Memory B cell (primary cell): ENCODE data around the gene FSD2.

Experiments used
- ATAC-seq: fragments of 150-1000 bp; cut with Tn5 transposase; 2 replicates; pipeline ENCODE4 v1.10.0; 2021; ENCODE audit warnings: low read depth, mild to moderate bottlenecking, moderate library complexity
- DNase-seq, 2 donors: peaks; one replicate each; pipeline ENCODE4 v3.0.0; 2022; ENCODE audit warnings: low spot score in 2 of 2
- H3K27ac Mint-ChIP-seq: one replicate; pipeline ENCODE4 v1.8.0; 2022; ENCODE audit warnings: mild to moderate bottlenecking, moderate library complexity, mixed read lengths
- H3K27me3 Mint-ChIP-seq: one replicate; pipeline ENCODE4 v1.8.0; 2022; ENCODE audit warnings: mixed read lengths
- H3K36me3 Mint-ChIP-seq: one replicate; pipeline ENCODE4 v1.8.0; 2022; ENCODE audit warnings: mild to moderate bottlenecking, mixed read lengths
- H3K4me1 Mint-ChIP-seq: one replicate; pipeline ENCODE4 v1.8.0; 2022; ENCODE audit warnings: mixed read lengths
- H3K4me3 Mint-ChIP-seq: one replicate; pipeline ENCODE4 v1.8.0; 2022; ENCODE audit warnings: mild to moderate bottlenecking, moderate library complexity, mixed read lengths
- H3K9me3 Mint-ChIP-seq: one replicate; pipeline ENCODE4 v1.8.0; 2022; ENCODE audit warnings: mixed read lengths

FSD2 gene

DNA sequence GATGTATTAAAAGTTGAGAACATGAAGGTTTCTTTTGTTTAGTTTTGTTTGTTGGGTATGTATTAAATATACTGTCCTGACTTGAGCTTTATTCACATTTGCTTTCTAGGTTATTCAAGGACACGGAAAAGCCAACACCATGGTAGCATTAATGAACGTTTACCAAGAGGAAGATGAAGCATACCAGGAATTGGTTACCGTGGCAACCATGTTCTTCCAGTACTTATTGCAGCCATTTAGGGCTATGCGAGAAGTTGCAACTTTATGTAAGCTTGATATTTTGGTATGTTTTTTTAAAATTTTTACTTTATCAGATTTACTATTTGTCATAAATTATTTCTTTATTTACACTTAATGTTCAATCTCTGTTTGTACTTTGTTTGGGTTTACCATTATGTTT is 7.1 kb upstream of the FSD2 start:
- no peak for ATAC-seq
- peaks cover 28% of the 10 kb centered on the region for H3K4me1 Mint-ChIP-seq
- H3K4me3 Mint-ChIP-seq: no peak overlapping the region
- H3K27ac Mint-ChIP-seq: peak overlapping the region; percentile 96
- H3K36me3 Mint-ChIP-seq: peaks cover 16% of the 10 kb centered on the region
- H3K27me3 Mint-ChIP-seq: no peaks in the 10 kb centered on the region
- H3K9me3 Mint-ChIP-seq: no peaks in the 10 kb centered on the region
- DNase-seq: no peak

DNA sequence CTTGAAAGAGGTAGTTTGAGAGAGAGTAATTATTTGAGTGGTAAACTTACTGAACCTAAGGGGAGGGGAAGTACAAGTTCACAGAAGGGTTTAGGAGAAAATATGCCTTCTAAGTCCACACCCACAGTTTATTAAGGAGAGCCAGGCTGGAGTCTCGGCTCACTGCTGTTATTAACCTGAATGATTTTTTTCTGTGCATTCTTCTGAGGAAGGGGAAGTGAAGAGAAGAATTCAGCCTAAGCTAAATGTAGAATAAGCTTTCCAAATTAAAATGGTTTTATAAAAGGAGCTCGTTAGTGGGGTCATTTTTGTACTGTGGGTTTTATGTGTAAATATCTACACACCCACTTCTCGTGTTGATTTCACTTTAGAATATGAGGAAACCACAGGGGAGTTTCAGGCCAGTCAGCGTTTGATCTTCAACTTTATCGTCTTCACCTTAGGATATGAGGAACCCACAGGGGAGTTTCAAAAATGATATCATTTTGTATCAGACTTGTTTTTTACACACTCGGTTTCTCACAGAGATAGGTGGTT is 5.1 kb upstream of the FSD2 start:
- peaks cover 31% of the 10 kb centered on the region for H3K4me1 Mint-ChIP-seq
- H3K4me3 Mint-ChIP-seq: peak overlapping the region; percentile 88
- DNase-seq (peak in 1 of 2 donors; percentile 45), ATAC-seq (no peak)
- H3K27me3 Mint-ChIP-seq: no peaks in the 10 kb centered on the region
- H3K9me3 Mint-ChIP-seq: no peaks in the 10 kb centered on the region
- H3K27ac Mint-ChIP-seq: peak overlapping the region; percentile 96
- peaks cover 9% of the 10 kb centered on the region for H3K36me3 Mint-ChIP-seq

DNA sequence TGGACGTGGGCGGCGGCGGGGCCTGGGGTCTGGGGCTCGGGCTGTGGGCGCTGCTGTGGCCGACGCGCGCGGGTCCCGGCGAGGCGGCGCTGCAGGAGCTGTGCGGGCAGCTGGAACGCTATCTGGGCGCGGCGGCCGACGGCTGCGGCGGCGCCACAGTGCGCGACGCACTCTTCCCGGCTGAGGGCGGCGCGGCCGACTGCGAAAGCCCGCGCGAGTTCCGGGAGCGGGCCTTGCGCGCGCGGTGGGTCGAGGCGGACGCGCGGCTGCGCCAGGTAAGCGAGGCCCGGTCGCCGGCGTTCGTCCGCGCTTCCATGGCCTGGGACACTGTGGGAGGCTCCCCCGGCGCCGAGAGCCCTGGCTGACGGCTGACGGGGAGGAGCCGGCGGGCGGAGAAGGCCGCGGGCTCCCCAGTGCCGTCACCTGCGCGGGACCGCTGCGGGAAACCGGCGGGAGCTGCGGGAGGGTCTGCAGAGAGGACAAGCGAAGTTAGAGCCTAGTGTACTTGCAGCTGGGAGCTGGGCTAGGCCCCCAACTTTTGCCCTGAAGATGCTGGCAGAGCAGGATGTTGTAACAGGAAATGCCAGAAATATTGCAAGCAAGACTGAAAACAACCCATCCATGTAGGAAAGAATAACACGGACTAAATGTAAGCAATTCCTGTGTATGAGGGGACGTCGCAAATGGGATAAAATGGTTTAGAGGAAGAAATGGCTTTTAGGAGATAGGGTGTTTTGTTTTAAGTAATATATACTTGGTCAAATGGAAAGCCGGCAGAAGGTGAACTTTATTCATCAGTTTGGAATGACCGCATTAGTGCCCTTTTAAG is 4.4 kb upstream of the FSD2 start:
- Mint-ChIP-seq H3K36me3 (peaks cover 9% of the 10 kb centered on the region), H3K9me3 (no peaks in the 10 kb centered on the region), H3K4me3 (peak overlapping the region; percentile 88), H3K4me1 (peaks cover 33% of the 10 kb centered on the region), H3K27me3 (no peaks in the 10 kb centered on the region), H3K27ac (peak overlapping the region; percentile 96)
- DNase-seq (peak; percentile 32), ATAC-seq (peak; percentile 17)

DNA sequence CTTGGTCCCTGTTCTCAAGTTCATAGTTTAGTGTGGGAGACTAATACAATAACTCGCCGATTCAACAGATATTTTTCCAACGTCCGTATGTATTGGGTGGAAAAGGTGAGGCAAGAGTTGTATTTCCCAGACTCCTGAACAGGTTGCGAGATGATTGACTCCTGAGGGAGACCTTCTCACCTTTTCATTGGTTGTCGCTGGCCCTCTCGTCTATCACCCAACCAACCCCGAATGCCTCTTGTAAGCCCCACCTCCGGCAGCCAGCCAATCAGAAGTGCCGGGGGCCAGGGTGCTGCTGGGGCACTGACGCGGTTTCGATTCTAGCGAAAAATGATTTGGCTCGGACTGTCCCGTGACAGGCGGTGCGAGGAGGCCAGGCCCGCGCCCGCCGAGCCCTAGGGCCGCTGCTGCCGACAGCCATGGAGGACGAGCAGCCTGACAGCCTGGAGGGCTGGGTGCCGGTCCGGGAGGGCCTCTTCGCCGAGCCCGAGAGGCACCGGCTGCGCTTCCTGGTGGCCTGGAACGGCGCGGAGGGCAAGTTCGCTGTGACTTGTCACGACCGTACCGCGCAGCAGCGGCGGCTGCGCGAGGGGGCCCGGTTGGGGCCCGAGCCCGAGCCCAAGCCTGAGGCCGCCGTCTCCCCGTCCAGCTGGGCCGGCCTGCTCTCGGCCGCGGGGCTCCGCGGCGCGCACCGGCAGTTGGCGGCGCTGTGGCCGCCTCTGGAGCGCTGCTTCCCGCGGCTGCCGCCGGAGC is 3.6 kb upstream of the FSD2 start, which contains the start of gene WHAMM:
Gene WHAMM (plus strand): TSS at position 321 of the 753 bp plus-strand sequence. CDS start 99 bp downstream, at position 420.
- peaks cover 7% of the 10 kb centered on the region for H3K36me3 Mint-ChIP-seq
- H3K9me3 Mint-ChIP-seq: no peaks in the 10 kb centered on the region
- DNase-seq: peak; percentile 87 to 93

DNA sequence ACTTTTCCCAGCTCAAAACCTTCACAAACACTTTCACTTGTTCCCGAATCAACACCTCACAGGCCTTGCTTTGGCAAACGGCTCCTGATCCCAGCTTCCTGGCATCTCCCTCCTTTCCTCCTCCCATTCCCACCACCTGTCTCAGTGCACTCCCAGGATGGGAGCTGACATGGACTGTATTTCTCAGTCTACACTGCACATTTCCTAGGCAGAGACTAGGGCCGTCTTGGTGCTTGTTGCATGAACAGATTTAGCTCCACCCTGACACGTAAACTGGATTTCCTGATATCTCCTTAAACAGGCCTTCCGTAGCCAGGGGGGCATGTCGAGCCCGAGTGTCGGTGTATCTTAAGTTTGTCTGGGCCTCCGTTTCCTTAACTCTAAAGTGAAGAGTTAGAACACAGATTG is 2.8 kb upstream of the FSD2 start:
- Mint-ChIP-seq H3K27me3 (no peaks in the 10 kb centered on the region), H3K36me3 (peaks cover 4% of the 10 kb centered on the region), H3K4me1 (peaks cover 33% of the 10 kb centered on the region), H3K9me3 (no peaks in the 10 kb centered on the region), H3K4me3 (peak overlapping the region; percentile 82), H3K27ac (peak overlapping the region; percentile 96)
- ATAC-seq: no peak
- DNase-seq: no peak

More for the DNA sequence above, 3.6 kb upstream of the FSD2 start, which contains the start of gene WHAMM:
- Mint-ChIP-seq H3K27ac (peak within 1 kb of the TSS; percentile 96), H3K4me3 (peak within 1 kb of the TSS; percentile 88), H3K27me3 (no peaks in the 10 kb centered on the region), H3K4me1 (peaks cover 33% of the 10 kb centered on the region)
- ATAC-seq: peak; percentile 85

DNA sequence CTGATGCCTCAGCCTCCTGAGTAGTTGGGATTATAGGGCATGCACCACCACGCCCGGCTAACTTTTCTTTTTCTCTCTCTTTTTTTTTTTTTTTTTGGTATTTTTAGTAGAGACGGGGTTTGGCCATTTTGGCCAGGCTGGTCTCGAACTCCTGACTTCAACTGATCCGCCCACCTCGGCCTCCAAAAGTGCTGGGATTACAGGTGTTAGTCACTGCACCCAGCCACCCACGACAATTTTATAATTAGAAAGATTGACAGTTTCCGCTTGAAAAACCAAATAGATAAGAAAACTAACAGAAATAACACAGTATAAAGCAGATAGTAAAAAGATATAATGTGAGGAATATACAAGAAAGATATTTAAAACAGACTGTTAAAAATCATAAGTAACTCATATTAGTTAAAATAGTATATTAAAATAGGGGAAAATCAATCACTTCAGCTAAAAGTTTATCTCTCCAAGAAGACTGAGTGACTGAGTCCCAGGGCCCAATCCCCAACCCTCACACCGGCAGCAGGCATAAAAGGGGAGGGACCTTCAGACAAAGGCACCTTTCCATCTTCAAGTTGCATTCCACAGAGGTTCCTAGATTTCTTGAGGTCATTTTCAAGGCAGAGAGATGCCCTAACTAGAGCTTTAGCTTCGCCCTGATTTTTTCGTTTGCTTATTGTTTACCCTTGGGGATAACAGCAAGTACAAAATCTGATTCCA is 2.2 kb upstream of the FSD2 start:
- H3K27ac Mint-ChIP-seq: peak overlapping the region; percentile 96
- peaks cover 4% of the 10 kb centered on the region for H3K36me3 Mint-ChIP-seq
- H3K4me1 Mint-ChIP-seq: peaks cover 33% of the 10 kb centered on the region
- ATAC-seq: no peak
- DNase-seq: no peak
- H3K4me3 Mint-ChIP-seq: peak overlapping the region; percentile 82
- H3K9me3 Mint-ChIP-seq: no peaks in the 10 kb centered on the region
- H3K27me3 Mint-ChIP-seq: no peaks in the 10 kb centered on the region

DNA sequence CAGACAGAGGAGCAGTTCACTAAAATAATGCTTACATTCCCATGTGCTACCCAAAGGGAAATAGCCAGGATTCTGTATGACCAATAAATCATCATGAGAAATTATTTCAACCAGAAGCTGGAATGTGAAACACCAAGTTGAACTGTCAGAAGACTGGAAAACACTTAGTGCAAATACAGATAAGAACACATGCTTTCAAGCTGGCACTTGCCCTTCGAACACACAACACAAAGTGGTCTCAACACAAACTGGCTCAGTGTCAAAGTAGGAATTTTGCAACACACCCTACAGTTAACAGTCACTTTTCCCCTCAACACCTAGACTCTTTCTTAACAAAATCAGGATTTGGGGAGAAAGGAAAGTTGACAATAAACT is 1.3 kb downstream of the FSD2 start:
- no peaks in the 10 kb centered on the region for H3K36me3 Mint-ChIP-seq
- peaks cover 2% of the 10 kb centered on the region for H3K27me3 Mint-ChIP-seq
- no peak for ATAC-seq
- DNase-seq: no peak
- no peak overlapping the region for H3K27ac Mint-ChIP-seq
- no peaks in the 10 kb centered on the region for H3K9me3 Mint-ChIP-seq
- H3K4me3 Mint-ChIP-seq: no peak overlapping the region
- peaks cover 19% of the 10 kb centered on the region for H3K4me1 Mint-ChIP-seq

DNA sequence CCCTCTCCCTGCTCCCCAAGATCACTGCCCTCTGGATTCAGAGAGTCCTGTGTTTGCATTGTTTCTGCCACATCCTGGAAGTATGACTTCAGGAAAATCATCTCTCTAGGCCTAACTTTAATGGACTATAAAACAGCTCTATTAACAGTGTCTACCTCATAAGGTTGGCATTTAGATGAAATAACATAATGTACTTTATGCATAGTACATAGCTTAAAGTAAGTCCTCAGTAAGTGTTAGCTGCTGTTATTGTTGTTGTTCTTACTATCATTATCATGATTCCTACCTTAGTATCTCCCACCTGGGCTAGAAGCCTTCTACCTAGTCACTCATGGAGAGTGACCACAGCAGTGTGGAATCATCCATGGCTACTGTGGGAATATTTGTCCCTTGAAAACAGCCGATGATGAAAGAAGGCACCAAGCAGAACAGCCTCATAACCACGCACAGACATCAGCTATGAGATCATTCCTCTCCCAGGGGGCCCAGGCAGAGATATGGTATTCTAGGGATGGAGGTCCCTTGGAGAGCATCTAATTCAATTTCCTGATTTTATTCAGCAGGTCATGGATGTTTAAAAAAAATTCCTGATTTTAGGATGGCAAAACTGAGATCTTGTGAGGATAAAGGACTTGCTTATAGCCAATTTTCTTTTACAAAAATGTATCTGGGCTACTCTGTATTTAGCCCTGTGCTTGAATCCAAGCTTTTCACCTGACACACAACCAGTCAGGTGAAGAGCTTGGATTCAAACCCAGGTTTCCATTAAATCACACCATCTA is 1.9 kb downstream of the FSD2 start:
- Mint-ChIP-seq H3K36me3 (no peaks in the 10 kb centered on the region), H3K9me3 (no peaks in the 10 kb centered on the region), H3K27me3 (peaks cover 6% of the 10 kb centered on the region), H3K4me1 (peaks cover 18% of the 10 kb centered on the region), H3K27ac (no peak overlapping the region), H3K4me3 (no peak overlapping the region)
- no peak for DNase-seq
- no peak for ATAC-seq

DNA sequence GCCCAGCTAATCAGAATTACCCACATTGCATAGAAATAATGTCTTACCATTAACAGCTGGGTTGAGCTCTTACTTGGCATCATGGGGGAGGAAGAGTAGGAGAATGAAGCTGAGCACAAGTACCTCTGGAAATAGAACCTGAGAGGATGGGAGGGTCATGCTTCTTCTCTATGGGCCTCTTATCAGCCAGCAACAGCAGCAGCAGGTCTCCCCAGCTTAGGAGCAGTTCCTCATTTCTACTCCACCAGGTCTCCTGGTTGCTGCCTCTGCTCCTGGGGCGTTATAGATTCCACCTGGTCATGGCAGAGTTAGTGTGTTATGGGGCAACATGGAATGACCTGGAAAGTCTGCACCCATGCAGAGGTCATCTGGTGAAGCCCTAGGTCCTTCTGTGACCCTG is 3.4 kb downstream of the FSD2 start:
- Mint-ChIP-seq H3K4me3 (no peak overlapping the region), H3K9me3 (no peaks in the 10 kb centered on the region), H3K27ac (no peak overlapping the region), H3K4me1 (peaks cover 10% of the 10 kb centered on the region), H3K36me3 (no peaks in the 10 kb centered on the region), H3K27me3 (peaks cover 6% of the 10 kb centered on the region)
- no peak for DNase-seq
- ATAC-seq: no peak

DNA sequence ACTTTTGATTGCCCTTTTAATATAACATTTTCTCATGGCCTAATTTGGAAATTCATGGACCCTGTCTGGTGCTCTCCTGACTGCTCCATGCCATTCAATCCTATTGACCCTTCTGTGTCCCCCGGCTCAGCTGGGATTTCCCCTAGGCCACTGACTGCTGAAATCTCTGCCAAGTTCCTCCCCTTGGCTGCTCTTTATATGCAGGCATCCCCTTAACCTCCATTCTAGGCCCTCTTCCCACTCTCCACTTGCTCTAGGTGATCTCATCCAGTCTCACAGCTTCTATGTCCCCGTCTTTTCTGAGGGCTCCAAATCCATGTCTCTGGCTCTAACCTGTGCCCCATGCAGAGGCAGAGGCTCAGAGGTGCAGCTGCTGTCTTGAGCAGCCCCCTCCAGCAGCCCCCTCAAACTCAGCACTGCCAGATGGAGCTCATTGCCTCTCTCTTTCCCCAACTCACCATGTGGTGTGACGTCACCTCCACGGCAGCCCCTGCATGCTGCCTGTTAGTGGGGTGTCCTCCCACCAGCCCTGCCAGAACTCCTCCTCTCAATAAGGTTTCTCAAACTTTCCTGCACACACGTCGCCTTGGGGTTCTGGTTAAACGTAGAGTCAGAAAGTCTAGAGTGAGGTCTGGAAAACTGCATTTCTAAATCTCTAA is 6.6 kb downstream of the FSD2 start:
- no peak for DNase-seq
- peaks cover 1% of the 10 kb centered on the region for H3K9me3 Mint-ChIP-seq

DNA sequence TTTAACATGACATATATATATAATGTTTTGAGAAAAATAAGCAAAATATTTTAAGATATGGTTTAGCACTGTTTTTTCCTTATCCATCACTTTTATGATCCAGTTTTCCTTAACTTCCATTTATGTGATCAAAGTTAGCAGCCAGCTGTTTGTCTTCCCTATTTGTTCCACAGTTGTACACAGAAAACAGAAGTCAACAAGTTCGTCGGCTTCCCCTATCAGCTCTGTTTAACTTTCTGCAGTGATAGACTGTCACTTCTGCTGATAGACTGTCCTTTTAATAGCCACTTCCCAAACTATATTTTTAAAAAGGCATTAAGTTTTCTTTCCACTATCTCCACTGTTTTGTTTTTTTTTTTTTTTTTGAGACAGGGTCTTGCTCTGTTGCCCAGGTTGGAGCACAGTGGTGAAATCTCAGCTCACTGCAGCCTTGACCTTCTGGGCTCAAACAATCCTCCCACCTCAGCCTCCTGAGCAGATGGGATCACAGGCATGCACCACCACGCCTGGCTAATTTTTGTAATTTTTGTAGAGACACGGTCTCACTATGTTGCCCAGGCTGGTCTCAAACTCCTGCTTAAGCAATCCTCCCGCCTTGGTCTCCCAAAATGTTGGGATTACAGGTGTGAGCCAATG is 7.2 kb downstream of the FSD2 start:
- DNase-seq (no peak), ATAC-seq (no peak)
- H3K4me1 Mint-ChIP-seq: no peaks in the 10 kb centered on the region
- no peak overlapping the region for H3K27ac Mint-ChIP-seq
- H3K4me3 Mint-ChIP-seq: no peak overlapping the region
- H3K9me3 Mint-ChIP-seq: peaks cover 8% of the 10 kb centered on the region
- H3K36me3 Mint-ChIP-seq: peaks cover 7% of the 10 kb centered on the region
- H3K27me3 Mint-ChIP-seq: peaks cover 6% of the 10 kb centered on the region

More for the DNA sequence above, 6.6 kb downstream of the FSD2 start:
- peaks cover 6% of the 10 kb centered on the region for H3K27me3 Mint-ChIP-seq
- no peak overlapping the region for H3K4me3 Mint-ChIP-seq
- no peak for ATAC-seq
- H3K4me1 Mint-ChIP-seq: no peaks in the 10 kb centered on the region
- no peak overlapping the region for H3K27ac Mint-ChIP-seq
- H3K36me3 Mint-ChIP-seq: peaks cover 2% of the 10 kb centered on the region

DNA sequence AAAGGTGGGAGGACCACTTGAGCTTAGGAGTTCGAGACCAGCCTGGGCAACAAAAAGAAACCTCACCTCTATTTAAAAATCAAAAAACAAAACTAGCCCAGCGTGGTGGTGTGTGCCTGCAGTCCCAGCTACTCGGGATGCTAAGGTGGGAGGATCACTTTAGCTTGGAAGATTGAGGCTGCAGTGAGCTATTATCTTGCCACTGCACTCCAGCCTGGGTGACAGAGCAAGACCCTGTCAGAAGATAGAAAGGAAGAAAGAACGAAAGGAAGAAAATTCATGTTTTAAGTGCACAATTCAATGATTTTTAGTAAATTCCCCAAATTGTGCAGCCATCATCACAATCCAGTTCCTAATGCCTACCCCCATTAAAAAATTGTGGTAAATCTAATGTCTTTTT is 7.8 kb downstream of the FSD2 start:
- Mint-ChIP-seq H3K4me1 (no peaks in the 10 kb centered on the region), H3K9me3 (peaks cover 8% of the 10 kb centered on the region), H3K27me3 (peaks cover 6% of the 10 kb centered on the region), H3K27ac (no peak overlapping the region), H3K36me3 (peaks cover 7% of the 10 kb centered on the region), H3K4me3 (no peak overlapping the region)
- no peak for ATAC-seq
- DNase-seq: no peak
